ENCODE measurements around the gene DPP7.
A peak's percentile ranks its signal among the peaks of the same experiment; 100 is the strongest.

The DPP7 gene

DNA sequence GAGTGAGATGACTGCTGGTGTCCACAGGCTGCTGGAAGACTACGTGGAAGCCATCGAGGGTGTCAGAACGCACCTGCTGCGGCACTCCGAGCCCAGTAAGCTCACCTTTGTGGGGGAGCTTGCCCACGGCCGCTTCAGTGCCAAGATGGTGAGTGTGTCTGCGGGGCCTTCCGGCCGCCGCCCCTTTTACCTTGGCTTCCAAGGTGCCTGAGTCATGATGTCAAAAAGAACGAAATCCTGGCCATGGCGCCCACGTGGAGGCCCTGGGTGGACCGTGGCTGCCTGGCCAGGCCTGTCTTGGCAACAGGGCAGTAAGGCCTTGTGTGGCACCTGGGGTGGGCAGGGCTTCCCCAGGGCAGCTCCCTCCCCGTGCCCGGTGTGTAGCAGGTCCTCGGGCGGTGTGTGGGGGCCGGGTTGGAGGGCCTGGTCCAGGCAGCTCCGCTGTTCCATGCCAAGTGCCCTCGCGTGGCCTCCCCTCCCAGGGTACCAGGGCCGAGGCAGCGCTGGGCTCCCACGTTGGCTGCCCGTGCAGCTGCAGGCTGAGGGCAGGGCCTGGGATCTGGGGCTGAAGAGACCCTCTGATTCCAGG, 7.8 kb downstream of the DPP7 start:
- Histone ChIP-seq H3K27ac (ENCODE audit: low read depth, low read length) (no peak overlapping the region), H3K4me3 (ENCODE audit: low read depth in 1 of 2, low read length in 2 of 2) (no peak overlapping the region), H3K4me1 (ENCODE audit: insufficient read depth, low read length) (no peaks in the 10 kb centered on the region), H3K9me3 (ENCODE audit: low read length) (no peaks in the 10 kb centered on the region), H3K9ac (ENCODE audit: low read length) (no peak overlapping the region), H3K36me3 (ENCODE audit: insufficient read depth, low read length) (peaks cover 36% of the 10 kb centered on the region), H3K27me3 (ENCODE audit: control insufficient read depth in 1 of 2, insufficient read depth in 2 of 2, low read length in 2 of 2) (no peaks in the 10 kb centered on the region)

- Histone ChIP-seq H3K9ac (ENCODE audit: low read length) (no peak overlapping the region), H3K9me3 (ENCODE audit: low read length) (no peaks in the 10 kb centered on the region), H3K27me3 (ENCODE audit: control insufficient read depth in 1 of 2, insufficient read depth in 2 of 2, low read length in 2 of 2) (no peaks in the 10 kb centered on the region), H3K36me3 (ENCODE audit: insufficient read depth, low read length) (peaks cover 44% of the 10 kb centered on the region), H3K4me3 (ENCODE audit: low read depth in 1 of 2, low read length in 2 of 2) (no peak overlapping the region), H3K27ac (ENCODE audit: low read depth, low read length) (no peak overlapping the region), H3K4me1 (ENCODE audit: insufficient read depth, low read length) (no peaks in the 10 kb centered on the region)
Measured at GRCh38 chr9:137105814-137106661, 8.5 kb downstream of the DPP7 start.

GRCh38 chr9:137103206-137103999, 11.1 kb downstream of the DPP7 start:
- Histone ChIP-seq H3K36me3 (ENCODE audit: insufficient read depth, low read length) (peaks cover 51% of the 10 kb centered on the region), H3K9me3 (ENCODE audit: low read length) (no peaks in the 10 kb centered on the region), H3K27ac (ENCODE audit: low read depth, low read length) (no peak overlapping the region), H3K27me3 (ENCODE audit: control insufficient read depth in 1 of 2, insufficient read depth in 2 of 2, low read length in 2 of 2) (no peaks in the 10 kb centered on the region), H3K9ac (ENCODE audit: low read length) (no peak overlapping the region), H3K4me3 (ENCODE audit: low read depth in 1 of 2, low read length in 2 of 2) (no peak overlapping the region), H3K4me1 (ENCODE audit: insufficient read depth, low read length) (no peaks in the 10 kb centered on the region)

- H3K9me3 ChIP-seq (ENCODE audit: low read length) = no peaks in the 10 kb centered on the region
- peaks cover 58% of the 10 kb centered on the region for H3K36me3 ChIP-seq (ENCODE audit: insufficient read depth, low read length)
Measured at GRCh38 chr9:137099231-137099630, 15.3 kb downstream of the DPP7 start.

DNA sequence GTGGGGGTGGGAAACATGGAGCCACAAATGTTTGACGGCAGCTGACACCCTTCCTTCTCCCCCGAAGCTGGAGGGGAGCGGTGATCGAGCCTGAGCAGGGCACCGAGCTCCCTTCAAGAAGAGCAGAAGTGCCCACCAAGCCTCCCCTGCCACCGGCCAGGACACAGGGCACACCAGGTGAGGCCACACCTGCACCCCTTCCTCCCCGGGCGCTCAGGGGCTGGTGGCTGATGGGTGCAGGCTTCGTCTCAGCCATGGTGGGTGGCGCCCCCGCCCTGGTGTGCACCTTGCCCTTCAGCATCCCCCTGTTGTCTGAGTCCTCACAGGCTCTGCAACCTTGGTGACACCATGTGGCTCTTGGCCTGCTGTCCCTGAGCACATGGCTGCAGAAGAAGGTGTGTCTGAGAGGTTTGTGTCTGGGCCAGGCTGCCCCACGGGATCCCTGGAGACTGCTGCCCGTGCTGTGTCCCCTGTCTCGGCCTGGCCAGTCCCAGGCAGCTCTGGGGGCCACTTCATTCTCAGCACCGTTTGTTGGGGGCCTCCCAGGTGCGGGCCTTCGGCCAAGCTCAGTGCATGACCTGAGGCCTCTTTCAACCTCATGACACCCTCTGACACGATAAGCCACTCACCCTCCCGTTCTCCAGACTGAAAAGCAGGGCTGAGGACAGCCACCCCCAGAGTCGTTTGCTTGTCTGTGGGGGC, 16.6 kb downstream of the DPP7 start:
- H3K4me1 ChIP-seq (ENCODE audit: insufficient read depth, low read length) = no peaks in the 10 kb centered on the region

More at GRCh38 chr9:137099231-137099630, 15.3 kb downstream of the DPP7 start:
- H3K4me1 ChIP-seq (ENCODE audit: insufficient read depth, low read length) = no peaks in the 10 kb centered on the region
- no peak overlapping the region for H3K9ac ChIP-seq (ENCODE audit: low read length)
- no peak overlapping the region for H3K27ac ChIP-seq (ENCODE audit: low read depth, low read length)
- H3K4me3 ChIP-seq (ENCODE audit: low read depth in 1 of 2, low read length in 2 of 2) = no peak overlapping the region
- no peaks in the 10 kb centered on the region for H3K27me3 ChIP-seq (ENCODE audit: control insufficient read depth in 1 of 2, insufficient read depth in 2 of 2, low read length in 2 of 2)

GRCh38 chr9:137096785-137097546, 17.6 kb downstream of the DPP7 start:
- H3K9me3 ChIP-seq (ENCODE audit: low read length) = no peaks in the 10 kb centered on the region

More for the DNA sequence above, 16.6 kb downstream of the DPP7 start:
- Histone ChIP-seq H3K36me3 (ENCODE audit: insufficient read depth, low read length) (peaks cover 46% of the 10 kb centered on the region), H3K9me3 (ENCODE audit: low read length) (no peaks in the 10 kb centered on the region), H3K27ac (ENCODE audit: low read depth, low read length) (no peak overlapping the region), H3K4me3 (ENCODE audit: low read depth in 1 of 2, low read length in 2 of 2) (no peak overlapping the region), H3K27me3 (ENCODE audit: control insufficient read depth in 1 of 2, insufficient read depth in 2 of 2, low read length in 2 of 2) (no peaks in the 10 kb centered on the region), H3K9ac (ENCODE audit: low read length) (no peak overlapping the region)

GRCh38 chr9:137095664-137096517, 18.6 kb downstream of the DPP7 start:
- no peak overlapping the region for H3K27ac ChIP-seq (ENCODE audit: low read depth, low read length)
- H3K4me3 ChIP-seq (ENCODE audit: low read depth in 1 of 2, low read length in 2 of 2) = no peak overlapping the region
- H3K4me1 ChIP-seq (ENCODE audit: insufficient read depth, low read length) = no peaks in the 10 kb centered on the region
- H3K9ac ChIP-seq (ENCODE audit: low read length) = no peak overlapping the region
- H3K9me3 ChIP-seq (ENCODE audit: low read length) = no peaks in the 10 kb centered on the region
- H3K36me3 ChIP-seq (ENCODE audit: insufficient read depth, low read length) = peaks cover 26% of the 10 kb centered on the region
- no peaks in the 10 kb centered on the region for H3K27me3 ChIP-seq (ENCODE audit: control insufficient read depth in 1 of 2, insufficient read depth in 2 of 2, low read length in 2 of 2)

More at GRCh38 chr9:137096785-137097546, 17.6 kb downstream of the DPP7 start:
- Histone ChIP-seq H3K4me3 (ENCODE audit: low read depth in 1 of 2, low read length in 2 of 2) (no peak overlapping the region), H3K27me3 (ENCODE audit: control insufficient read depth in 1 of 2, insufficient read depth in 2 of 2, low read length in 2 of 2) (no peaks in the 10 kb centered on the region), H3K27ac (ENCODE audit: low read depth, low read length) (no peak overlapping the region), H3K36me3 (ENCODE audit: insufficient read depth, low read length) (peaks cover 37% of the 10 kb centered on the region), H3K4me1 (ENCODE audit: insufficient read depth, low read length) (no peaks in the 10 kb centered on the region), H3K9ac (ENCODE audit: low read length) (no peak overlapping the region)

- H3K4me1 ChIP-seq (ENCODE audit: insufficient read depth, low read length) = peaks cover 19% of the 10 kb centered on the region
- no peaks in the 10 kb centered on the region for H3K9me3 ChIP-seq (ENCODE audit: low read length)
- H3K9ac ChIP-seq (ENCODE audit: low read length) = no peak overlapping the region
- H3K4me3 ChIP-seq (ENCODE audit: low read depth in 1 of 2, low read length in 2 of 2) = no peak overlapping the region
- peaks cover 8% of the 10 kb centered on the region for H3K36me3 ChIP-seq (ENCODE audit: insufficient read depth, low read length)
- no peak overlapping the region for H3K27ac ChIP-seq (ENCODE audit: low read depth, low read length)
- no peaks in the 10 kb centered on the region for H3K27me3 ChIP-seq (ENCODE audit: control insufficient read depth in 1 of 2, insufficient read depth in 2 of 2, low read length in 2 of 2)
Measured at GRCh38 chr9:137089232-137089947, 25.1 kb downstream of the DPP7 start.

- no peaks in the 10 kb centered on the region for H3K27me3 ChIP-seq (ENCODE audit: control insufficient read depth in 1 of 2, insufficient read depth in 2 of 2, low read length in 2 of 2)
- H3K27ac ChIP-seq (ENCODE audit: low read depth, low read length) = no peak overlapping the region
- H3K36me3 ChIP-seq (ENCODE audit: insufficient read depth, low read length) = peaks cover 8% of the 10 kb centered on the region
- no peak overlapping the region for H3K9ac ChIP-seq (ENCODE audit: low read length)
- no peaks in the 10 kb centered on the region for H3K9me3 ChIP-seq (ENCODE audit: low read length)
- peak overlapping the region in 1 of 2 donors; percentile 81 for H3K4me3 ChIP-seq (ENCODE audit: low read depth in 1 of 2, low read length in 2 of 2)
- H3K4me1 ChIP-seq (ENCODE audit: insufficient read depth, low read length) = peaks cover 19% of the 10 kb centered on the region
Measured at GRCh38 chr9:137088121-137088520, 26.4 kb downstream of the DPP7 start.
